HG02610 (cell line): Measurements from ENCODE around the gene KLHL6.

ENCODE experiments used
- ATAC-seq: cut with Tn5 transposase; IDR thresholded peaks from one replicate; pipeline ENCODE4 v1.9.1; 2021; ENCODE audit warnings: mild to moderate bottlenecking, moderate library complexity; ENCODE audit not compliant: unreplicated experiment

The KLHL6 gene

GRCh38 chr3:183508821-183509220 is 46.7 kb downstream of the KLHL6 start:
- ATAC-seq = no peak

GRCh38 chr3:183507551-183507950 is 48.0 kb downstream of the KLHL6 start:
- ATAC-seq = no peak

GRCh38 chr3:183506674-183507320 is 48.7 kb downstream of the KLHL6 start:
- ATAC-seq = no peak

- ATAC-seq = no peak
These were observed 50.9 kb downstream of the KLHL6 start for GRCh38 chr3:183504597-183504996.

GRCh38 chr3:183503746-183504145 is 51.8 kb downstream of the KLHL6 start:
- ATAC-seq = no peak

GRCh38 chr3:183502237-183503181 is 53.0 kb downstream of the KLHL6 start:
- no peak for ATAC-seq

GRCh38 chr3:183500981-183501704 is 54.4 kb downstream of the KLHL6 start:
- no peak for ATAC-seq

- no peak for ATAC-seq
These were observed 55.2 kb downstream of the KLHL6 start for GRCh38 chr3:183500319-183500718.

- ATAC-seq = no peak
These were observed 56.9 kb downstream of the KLHL6 start for GRCh38 chr3:183498634-183499033.

GRCh38 chr3:183497313-183497712 is 58.2 kb downstream of the KLHL6 start:
- no peak for ATAC-seq

- no peak for ATAC-seq
These were observed 59.2 kb downstream of the KLHL6 start for GRCh38 chr3:183496311-183496710.

- no peak for ATAC-seq
These were observed 61.2 kb downstream of the KLHL6 start for GRCh38 chr3:183494341-183494740.

GRCh38 chr3:183493296-183494045 is 62.0 kb downstream of the KLHL6 start:
- no peak for ATAC-seq

- no peak for ATAC-seq
These were observed 62.7 kb downstream of the KLHL6 start for GRCh38 chr3:183492849-183493179.

- ATAC-seq = no peak
These were observed 63.3 kb downstream of the KLHL6 start for GRCh38 chr3:183491923-183492848.

GRCh38 chr3:183491109-183491922 is 64.2 kb downstream of the KLHL6 start:
- no peak for ATAC-seq

- no peak for ATAC-seq
These were observed 64.9 kb downstream of the KLHL6 start for GRCh38 chr3:183490653-183491052.

- ATAC-seq = no peak
These were observed 65.3 kb downstream of the KLHL6 start for GRCh38 chr3:183490211-183490601.
